ENCODE measurements around the gene RPS28. TPM values are rescaled to one million over a fixed set of nuclear protein-coding genes. Genes with fewer than 3 reads are reported as not detected.
"Not testable (repeated sequence)": the region's sequence is repeated elsewhere in the genome, so short reads cannot be mapped to it uniquely, and the experiment has no call there.

The RPS28 gene
- total RNA-seq, 1 donor from 2014 or later, result 1,057 TPM

GRCh38 chr19:8342684-8343482, 21.6 kb downstream of the RPS28 start, which contains the start of gene KANK3:
Gene KANK3 (minus strand): TSS chr19:8343262. CDS start chr19:8337828, 5,434 bp downstream.
- no peak for TF ChIP-seq CTCF (IDR thresholded peaks at IDR 0.05)
- H3K27me3 Mint-ChIP-seq (ENCODE audit: low read depth), result peaks cover 21% of the 10 kb centered on the region
- peaks cover 11% of the 10 kb centered on the region for H3K4me1 Mint-ChIP-seq (ENCODE audit: low read depth)
- no peak within 1 kb of the TSS for H3K27ac Mint-ChIP-seq (ENCODE audit: unreplicated experiment)
- no peaks in the 10 kb centered on the region for H3K36me3 Mint-ChIP-seq (ENCODE audit: low read depth)
- peak; percentile 96 for DNase-seq (ENCODE audit: low spot score)
- peak within 1 kb of the TSS; percentile 58 for H3K4me3 Mint-ChIP-seq (ENCODE audit: unreplicated experiment)
- no peaks in the 10 kb centered on the region for H3K9me3 Mint-ChIP-seq (ENCODE audit: low read depth)

DNA sequence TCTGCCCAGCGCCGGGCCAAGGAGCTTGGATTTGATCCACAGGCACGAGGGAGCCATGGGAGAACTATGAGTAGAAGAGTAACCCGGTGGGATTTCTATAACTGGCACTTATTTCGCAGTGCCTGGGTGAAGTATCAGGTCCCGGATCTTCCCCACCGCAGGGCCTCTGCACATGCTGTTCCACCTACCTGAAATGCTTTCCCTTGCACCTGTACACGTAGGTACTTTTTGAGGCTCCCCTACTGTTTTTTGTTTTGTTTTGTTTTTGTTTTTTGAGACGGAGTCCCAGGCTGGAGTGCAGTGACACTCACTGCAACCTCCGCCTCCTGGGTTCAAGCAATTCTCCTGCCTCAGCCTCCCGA, 22.2 kb downstream of the RPS28 start:
- H3K36me3 Mint-ChIP-seq (ENCODE audit: low read depth), result no peaks in the 10 kb centered on the region
- H3K27me3 Mint-ChIP-seq (ENCODE audit: low read depth), result peaks cover 17% of the 10 kb centered on the region
- H3K4me3 Mint-ChIP-seq (ENCODE audit: unreplicated experiment), result peak overlapping the region; percentile 58

GRCh38 chr19:8349629-8350372, 28.5 kb downstream of the RPS28 start:
- H3K4me3 Mint-ChIP-seq (ENCODE audit: unreplicated experiment); H3K27me3 Mint-ChIP-seq (ENCODE audit: low read depth); H3K36me3 Mint-ChIP-seq (ENCODE audit: low read depth); DNase-seq (ENCODE audit: low spot score); H3K27ac Mint-ChIP-seq (ENCODE audit: unreplicated experiment); H3K9me3 Mint-ChIP-seq (ENCODE audit: low read depth): not testable (repeated sequence)
- H3K4me1 Mint-ChIP-seq (ENCODE audit: low read depth), result peaks cover 33% of the 10 kb centered on the region

More for the DNA sequence above, 22.2 kb downstream of the RPS28 start:
- no peak for DNase-seq (ENCODE audit: low spot score)
- Mint-ChIP-seq H3K27ac (ENCODE audit: unreplicated experiment) (no peak overlapping the region), H3K9me3 (ENCODE audit: low read depth) (no peaks in the 10 kb centered on the region), H3K4me1 (ENCODE audit: low read depth) (peaks cover 12% of the 10 kb centered on the region)
- TF ChIP-seq CTCF (IDR thresholded peaks at IDR 0.05), result no peak

DNA sequence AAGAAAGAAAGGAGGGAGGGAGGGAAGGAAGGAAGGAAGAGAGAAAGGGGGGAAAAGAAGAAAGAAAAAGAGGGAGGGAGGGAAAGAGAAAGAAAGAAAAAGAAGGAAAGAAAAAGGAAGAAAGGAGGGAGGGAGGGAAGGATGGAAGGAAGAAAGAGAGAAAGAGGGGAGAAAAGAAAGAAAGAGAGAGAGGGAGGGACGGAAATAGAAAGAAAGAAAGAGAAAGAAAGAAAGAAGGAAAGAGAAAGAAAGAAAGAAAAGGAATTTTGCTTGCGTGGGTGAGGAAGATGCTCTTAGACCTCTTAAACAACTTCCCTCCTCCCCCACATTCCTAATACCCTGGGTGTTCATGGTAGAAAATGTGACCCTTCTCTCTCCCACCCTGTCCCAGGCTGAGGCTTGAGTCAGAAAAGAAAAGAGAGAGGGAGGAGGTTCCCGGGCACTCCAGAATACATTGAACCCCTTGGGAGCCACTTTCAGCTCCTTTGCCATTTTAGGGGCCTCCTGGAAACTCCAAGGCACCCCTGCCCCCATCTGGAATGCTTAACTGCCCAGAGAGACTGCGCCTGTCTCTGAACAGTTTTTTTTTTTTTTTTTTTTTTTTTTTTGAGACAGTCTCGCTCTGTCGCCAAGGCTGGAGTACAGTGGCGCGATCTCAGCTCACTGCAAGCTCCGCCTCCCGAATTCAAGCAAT, 31.0 kb downstream of the RPS28 start:
- peaks cover 55% of the 10 kb centered on the region for H3K4me1 Mint-ChIP-seq (ENCODE audit: low read depth)
- TF ChIP-seq CTCF (IDR thresholded peaks at IDR 0.05), result no peak
- H3K36me3 Mint-ChIP-seq (ENCODE audit: low read depth), result peaks cover 2% of the 10 kb centered on the region
- H3K27me3 Mint-ChIP-seq (ENCODE audit: low read depth), result no peaks in the 10 kb centered on the region
- peak overlapping the region; percentile 52 for H3K4me3 Mint-ChIP-seq (ENCODE audit: unreplicated experiment)
- peak overlapping the region; percentile 79 for H3K27ac Mint-ChIP-seq (ENCODE audit: unreplicated experiment)
- peaks cover 5% of the 10 kb centered on the region for H3K9me3 Mint-ChIP-seq (ENCODE audit: low read depth)
- no peak for DNase-seq (ENCODE audit: low spot score)

DNA sequence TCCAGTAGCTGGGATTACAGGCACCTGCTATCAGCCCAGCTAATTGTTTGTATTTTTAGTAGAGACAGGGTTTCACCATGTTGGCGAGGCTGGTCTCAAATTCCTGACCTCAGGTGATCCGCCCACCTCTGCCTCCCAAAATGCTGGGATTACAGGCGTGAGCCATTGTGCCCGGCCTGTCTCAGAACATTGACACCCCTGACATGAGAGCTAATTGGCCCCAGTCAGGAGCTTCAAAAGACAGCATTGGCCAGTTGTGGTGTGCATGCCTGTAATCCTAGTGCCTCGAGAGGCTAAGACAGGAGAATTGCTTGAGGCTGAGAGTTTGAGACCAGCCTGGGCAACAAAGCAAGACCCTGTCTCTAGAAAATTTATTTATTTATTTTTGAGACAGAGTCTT, 31.5 kb downstream of the RPS28 start:
- not testable (repeated sequence) for H3K4me3 Mint-ChIP-seq (ENCODE audit: unreplicated experiment); H3K36me3 Mint-ChIP-seq (ENCODE audit: low read depth); DNase-seq (ENCODE audit: low spot score); H3K27me3 Mint-ChIP-seq (ENCODE audit: low read depth); H3K9me3 Mint-ChIP-seq (ENCODE audit: low read depth)
- Mint-ChIP-seq H3K4me1 (ENCODE audit: low read depth) (peaks cover 52% of the 10 kb centered on the region), H3K27ac (ENCODE audit: unreplicated experiment) (peak overlapping the region; percentile 59)

All from chondrocyte (in vitro differentiated cells).